Liver (tissue), 3 donors: ENCODE data around the gene IPO9.

Source experiments
- EGR1 ChIP-seq, 2 donors: IDR thresholded peaks; 2 replicates each; pipeline ENCODE4 v1.6.1; 2016 to 2018; ENCODE audit warnings: antibody characterized with exemption in 2 of 2, low read depth in 2 of 2
- FOXA1 ChIP-seq: IDR thresholded peaks from 2 replicates; pipeline ENCODE4 v1.6.1; 2016; ENCODE audit warnings: antibody characterized with exemption
- JUND ChIP-seq, 2 donors: IDR thresholded peaks; 2 replicates each; pipeline ENCODE4 v1.6.1; 2016; ENCODE audit warnings: antibody characterized with exemption in 2 of 2
- RXRA ChIP-seq, 2 donors: IDR thresholded peaks; 2 replicates each; pipeline ENCODE4 v1.6.1; 2017 to 2018; ENCODE audit warnings: antibody characterized with exemption in 2 of 2, mild to moderate bottlenecking in 1 of 2
- SP1 ChIP-seq: IDR thresholded peaks from 2 replicates; pipeline ENCODE4 v1.6.1; 2018; ENCODE audit warnings: antibody characterized with exemption, mild to moderate bottlenecking
- TF ChIP-seq, protein P1 (sequence below): fragments of 150-350 bp; IDR thresholded peaks from 2 replicates; pipeline ENCODE4 v1.5.1; 2017; ENCODE audit warnings: improper control_type of control experiment, low read depth, low read length; ENCODE audit not compliant: missing input control
- TF ChIP-seq, protein P2 (sequence below): IDR thresholded peaks from 2 replicates; pipeline ENCODE4 v1.6.1; 2016; ENCODE audit warnings: antibody characterized with exemption
- TF ChIP-seq, protein P3 (sequence below): IDR thresholded peaks from 2 replicates; pipeline ENCODE4 v1.6.1; 2016; ENCODE audit warnings: antibody characterized with exemption, mild to moderate bottlenecking
- TF ChIP-seq, protein P4 (sequence below): IDR thresholded peaks from 2 replicates; pipeline ENCODE4 v1.6.1; 2016; ENCODE audit warnings: antibody characterized with exemption
- TF ChIP-seq, protein P5 (sequence below): IDR thresholded peaks from 2 replicates; pipeline ENCODE4 v1.6.1; 2016; ENCODE audit warnings: antibody characterized with exemption
- donor health status: healthy.
- donor health status: healthy.

DNA sequence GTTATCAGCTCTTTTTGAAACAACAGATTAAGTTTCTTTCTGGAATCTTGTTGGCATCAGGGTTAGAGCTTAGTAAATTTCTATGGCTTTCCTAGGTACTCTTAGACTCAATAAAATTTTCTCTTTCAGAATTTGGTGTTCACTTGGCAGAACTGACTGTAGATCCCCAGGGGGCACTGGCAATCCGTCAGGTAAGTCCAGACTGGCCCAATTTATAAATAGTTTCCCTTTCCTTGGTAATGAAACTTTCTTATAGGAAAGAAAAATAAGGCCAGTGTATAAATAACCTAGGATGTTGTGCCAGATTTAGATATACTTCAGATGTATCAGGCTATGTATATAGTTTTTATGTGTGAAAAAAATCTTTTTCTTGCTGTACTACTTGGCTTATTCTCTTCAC, 18.2 kb downstream of the IPO9 start:
- TF ChIP-seq, protein P1, sequence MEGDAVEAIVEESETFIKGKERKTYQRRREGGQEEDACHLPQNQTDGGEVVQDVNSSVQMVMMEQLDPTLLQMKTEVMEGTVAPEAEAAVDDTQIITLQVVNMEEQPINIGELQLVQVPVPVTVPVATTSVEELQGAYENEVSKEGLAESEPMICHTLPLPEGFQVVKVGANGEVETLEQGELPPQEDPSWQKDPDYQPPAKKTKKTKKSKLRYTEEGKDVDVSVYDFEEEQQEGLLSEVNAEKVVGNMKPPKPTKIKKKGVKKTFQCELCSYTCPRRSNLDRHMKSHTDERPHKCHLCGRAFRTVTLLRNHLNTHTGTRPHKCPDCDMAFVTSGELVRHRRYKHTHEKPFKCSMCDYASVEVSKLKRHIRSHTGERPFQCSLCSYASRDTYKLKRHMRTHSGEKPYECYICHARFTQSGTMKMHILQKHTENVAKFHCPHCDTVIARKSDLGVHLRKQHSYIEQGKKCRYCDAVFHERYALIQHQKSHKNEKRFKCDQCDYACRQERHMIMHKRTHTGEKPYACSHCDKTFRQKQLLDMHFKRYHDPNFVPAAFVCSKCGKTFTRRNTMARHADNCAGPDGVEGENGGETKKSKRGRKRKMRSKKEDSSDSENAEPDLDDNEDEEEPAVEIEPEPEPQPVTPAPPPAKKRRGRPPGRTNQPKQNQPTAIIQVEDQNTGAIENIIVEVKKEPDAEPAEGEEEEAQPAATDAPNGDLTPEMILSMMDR, result no peak
- TF ChIP-seq SP1 (no peak), FOXA1 (no peak), RXRA (IDR thresholded peaks at IDR 0.05) (no peak), EGR1 (IDR thresholded peaks at IDR 0.05; ENCODE audit: low read depth in 2 of 2) (no peak), JUND (IDR thresholded peaks at IDR 0.05) (no peak)
- TF ChIP-seq, protein P2, sequence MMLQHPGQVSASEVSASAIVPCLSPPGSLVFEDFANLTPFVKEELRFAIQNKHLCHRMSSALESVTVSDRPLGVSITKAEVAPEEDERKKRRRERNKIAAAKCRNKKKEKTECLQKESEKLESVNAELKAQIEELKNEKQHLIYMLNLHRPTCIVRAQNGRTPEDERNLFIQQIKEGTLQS, result no peak
- TF ChIP-seq, protein P3, sequence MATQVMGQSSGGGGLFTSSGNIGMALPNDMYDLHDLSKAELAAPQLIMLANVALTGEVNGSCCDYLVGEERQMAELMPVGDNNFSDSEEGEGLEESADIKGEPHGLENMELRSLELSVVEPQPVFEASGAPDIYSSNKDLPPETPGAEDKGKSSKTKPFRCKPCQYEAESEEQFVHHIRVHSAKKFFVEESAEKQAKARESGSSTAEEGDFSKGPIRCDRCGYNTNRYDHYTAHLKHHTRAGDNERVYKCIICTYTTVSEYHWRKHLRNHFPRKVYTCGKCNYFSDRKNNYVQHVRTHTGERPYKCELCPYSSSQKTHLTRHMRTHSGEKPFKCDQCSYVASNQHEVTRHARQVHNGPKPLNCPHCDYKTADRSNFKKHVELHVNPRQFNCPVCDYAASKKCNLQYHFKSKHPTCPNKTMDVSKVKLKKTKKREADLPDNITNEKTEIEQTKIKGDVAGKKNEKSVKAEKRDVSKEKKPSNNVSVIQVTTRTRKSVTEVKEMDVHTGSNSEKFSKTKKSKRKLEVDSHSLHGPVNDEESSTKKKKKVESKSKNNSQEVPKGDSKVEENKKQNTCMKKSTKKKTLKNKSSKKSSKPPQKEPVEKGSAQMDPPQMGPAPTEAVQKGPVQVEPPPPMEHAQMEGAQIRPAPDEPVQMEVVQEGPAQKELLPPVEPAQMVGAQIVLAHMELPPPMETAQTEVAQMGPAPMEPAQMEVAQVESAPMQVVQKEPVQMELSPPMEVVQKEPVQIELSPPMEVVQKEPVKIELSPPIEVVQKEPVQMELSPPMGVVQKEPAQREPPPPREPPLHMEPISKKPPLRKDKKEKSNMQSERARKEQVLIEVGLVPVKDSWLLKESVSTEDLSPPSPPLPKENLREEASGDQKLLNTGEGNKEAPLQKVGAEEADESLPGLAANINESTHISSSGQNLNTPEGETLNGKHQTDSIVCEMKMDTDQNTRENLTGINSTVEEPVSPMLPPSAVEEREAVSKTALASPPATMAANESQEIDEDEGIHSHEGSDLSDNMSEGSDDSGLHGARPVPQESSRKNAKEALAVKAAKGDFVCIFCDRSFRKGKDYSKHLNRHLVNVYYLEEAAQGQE, result no peak
- TF ChIP-seq, protein P4, sequence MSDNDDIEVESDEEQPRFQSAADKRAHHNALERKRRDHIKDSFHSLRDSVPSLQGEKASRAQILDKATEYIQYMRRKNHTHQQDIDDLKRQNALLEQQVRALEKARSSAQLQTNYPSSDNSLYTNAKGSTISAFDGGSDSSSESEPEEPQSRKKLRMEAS, result no peak
- TF ChIP-seq, protein P5, sequence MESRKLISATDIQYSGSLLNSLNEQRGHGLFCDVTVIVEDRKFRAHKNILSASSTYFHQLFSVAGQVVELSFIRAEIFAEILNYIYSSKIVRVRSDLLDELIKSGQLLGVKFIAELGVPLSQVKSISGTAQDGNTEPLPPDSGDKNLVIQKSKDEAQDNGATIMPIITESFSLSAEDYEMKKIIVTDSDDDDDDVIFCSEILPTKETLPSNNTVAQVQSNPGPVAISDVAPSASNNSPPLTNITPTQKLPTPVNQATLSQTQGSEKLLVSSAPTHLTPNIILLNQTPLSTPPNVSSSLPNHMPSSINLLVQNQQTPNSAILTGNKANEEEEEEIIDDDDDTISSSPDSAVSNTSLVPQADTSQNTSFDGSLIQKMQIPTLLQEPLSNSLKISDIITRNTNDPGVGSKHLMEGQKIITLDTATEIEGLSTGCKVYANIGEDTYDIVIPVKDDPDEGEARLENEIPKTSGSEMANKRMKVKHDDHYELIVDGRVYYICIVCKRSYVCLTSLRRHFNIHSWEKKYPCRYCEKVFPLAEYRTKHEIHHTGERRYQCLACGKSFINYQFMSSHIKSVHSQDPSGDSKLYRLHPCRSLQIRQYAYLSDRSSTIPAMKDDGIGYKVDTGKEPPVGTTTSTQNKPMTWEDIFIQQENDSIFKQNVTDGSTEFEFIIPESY, result no peak
